Measurements from ENCODE around the gene LYPD8. TPM values are rescaled to one million over a fixed set of nuclear protein-coding genes. Genes with fewer than 3 reads are reported as not detected.

The LYPD8 gene
- total RNA-seq, 1 experiment from 2014 or later = 0.74 TPM

DNA sequence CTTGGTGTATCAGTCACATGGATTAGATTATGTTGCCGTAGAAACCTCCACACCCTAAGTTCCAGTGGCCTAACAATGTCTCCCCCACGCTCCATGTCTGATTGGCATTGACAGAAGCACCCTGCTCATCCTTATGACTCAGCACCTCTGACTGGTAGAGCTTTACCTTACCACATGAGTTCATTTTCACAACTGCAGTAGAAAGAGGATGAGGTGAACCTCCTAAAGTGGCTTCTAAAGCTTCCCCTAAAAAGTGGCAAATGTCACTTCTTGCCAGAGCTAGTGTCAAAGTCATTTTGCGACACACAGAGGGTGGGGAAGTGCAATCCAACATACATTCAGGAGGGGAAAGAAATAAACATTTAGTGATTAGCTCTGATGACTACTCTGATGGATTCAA is 30.6 kb upstream of the LYPD8 start:
- no peak overlapping the region for H2AFZ ChIP-seq
- BruUV-seq (replicated peaks) = no TSS peak
- H3K36me3 ChIP-seq (ENCODE audit: low read depth) = no peaks in the 10 kb centered on the region
- no peaks in the 10 kb centered on the region for H3K79me2 ChIP-seq (ENCODE audit: low read depth)
- no peak for TF ChIP-seq EZH2 (IDR thresholded peaks at IDR 0.05; ENCODE audit: low read depth)
- TF ChIP-seq, protein P1, sequence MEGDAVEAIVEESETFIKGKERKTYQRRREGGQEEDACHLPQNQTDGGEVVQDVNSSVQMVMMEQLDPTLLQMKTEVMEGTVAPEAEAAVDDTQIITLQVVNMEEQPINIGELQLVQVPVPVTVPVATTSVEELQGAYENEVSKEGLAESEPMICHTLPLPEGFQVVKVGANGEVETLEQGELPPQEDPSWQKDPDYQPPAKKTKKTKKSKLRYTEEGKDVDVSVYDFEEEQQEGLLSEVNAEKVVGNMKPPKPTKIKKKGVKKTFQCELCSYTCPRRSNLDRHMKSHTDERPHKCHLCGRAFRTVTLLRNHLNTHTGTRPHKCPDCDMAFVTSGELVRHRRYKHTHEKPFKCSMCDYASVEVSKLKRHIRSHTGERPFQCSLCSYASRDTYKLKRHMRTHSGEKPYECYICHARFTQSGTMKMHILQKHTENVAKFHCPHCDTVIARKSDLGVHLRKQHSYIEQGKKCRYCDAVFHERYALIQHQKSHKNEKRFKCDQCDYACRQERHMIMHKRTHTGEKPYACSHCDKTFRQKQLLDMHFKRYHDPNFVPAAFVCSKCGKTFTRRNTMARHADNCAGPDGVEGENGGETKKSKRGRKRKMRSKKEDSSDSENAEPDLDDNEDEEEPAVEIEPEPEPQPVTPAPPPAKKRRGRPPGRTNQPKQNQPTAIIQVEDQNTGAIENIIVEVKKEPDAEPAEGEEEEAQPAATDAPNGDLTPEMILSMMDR (conservative IDR thresholded peaks at IDR 0.05) = no peak
- no peak overlapping the region for H3K4me3 ChIP-seq
- H3K4me1 ChIP-seq (replicated peaks; ENCODE audit: insufficient read depth) = no peaks in the 10 kb centered on the region
- no peak overlapping the region for H3K4me2 ChIP-seq
- peaks cover 25% of the 10 kb centered on the region; the same call in 1 of the 2 replicates for H3K27me3 ChIP-seq (ENCODE audit: insufficient read depth, low read depth)
- no peaks in the 10 kb centered on the region for H3K9me2 ChIP-seq (ENCODE audit: insufficient read depth)
- intact Hi-C loops (cut with micrococcal nuclease; ENCODE audit: unreplicated experiment) = no loop called here
- no peaks in the 10 kb centered on the region for H3K9me3 ChIP-seq (ENCODE audit: insufficient read depth, low read depth)
- POLR2A ChIA-PET (ENCODE audit: unreplicated experiment) = no interaction called here
- H3F3A ChIP-seq (ENCODE audit: insufficient read depth, low read depth) = no peaks in the 10 kb centered on the region
- DNase-seq = no peak
- H4K20me1 ChIP-seq (ENCODE audit: insufficient read depth) = no peaks in the 10 kb centered on the region
- no peak overlapping the region for H3K27ac ChIP-seq
- CTCF ChIA-PET = no interaction called here

GRCh38 chr1:248783367-248783766 is 27.8 kb upstream of the LYPD8 start:
- no TSS peak for BruUV-seq (replicated peaks)
- no peaks in the 10 kb centered on the region for H3K36me3 ChIP-seq (ENCODE audit: low read depth)
- no peak overlapping the region for H3K4me3 ChIP-seq
- POLR2A ChIA-PET (ENCODE audit: unreplicated experiment) = no interaction called here
- no peak overlapping the region for H3K4me2 ChIP-seq
- no peaks in the 10 kb centered on the region for H4K20me1 ChIP-seq (ENCODE audit: insufficient read depth)
- no peak overlapping the region for H2AFZ ChIP-seq
- no peaks in the 10 kb centered on the region for H3K9me3 ChIP-seq (ENCODE audit: insufficient read depth, low read depth)
- DNase-seq = no peak
- no peaks in the 10 kb centered on the region for H3F3A ChIP-seq (ENCODE audit: insufficient read depth, low read depth)
- H3K27ac ChIP-seq = no peak overlapping the region
- H3K4me1 ChIP-seq (replicated peaks; ENCODE audit: insufficient read depth) = no peaks in the 10 kb centered on the region
- CTCF ChIA-PET = no interaction called here
- H3K79me2 ChIP-seq (ENCODE audit: low read depth) = no peaks in the 10 kb centered on the region
- intact Hi-C loops (cut with micrococcal nuclease; ENCODE audit: unreplicated experiment) = no loop called here
- H3K9me2 ChIP-seq (ENCODE audit: insufficient read depth) = no peaks in the 10 kb centered on the region
- TF ChIP-seq EZH2 (IDR thresholded peaks at IDR 0.05; ENCODE audit: low read depth) = no peak
- TF ChIP-seq, protein P1 (conservative IDR thresholded peaks at IDR 0.05) = no peak
- H3K27me3 ChIP-seq (ENCODE audit: insufficient read depth, low read depth) = peaks cover 7% of the 10 kb centered on the region; the same call in 1 of the 2 replicates

- ChIA-PET CTCF (interaction anchor here (0.5 kb wide), 1 partner anchor 18 kb away, joined by 3 read pairs; no protein-coding TSS in a partner anchor), POLR2A (ENCODE audit: unreplicated experiment) (no interaction called here)
- DNase-seq = no peak
- no peaks in the 10 kb centered on the region for H3K9me3 ChIP-seq (ENCODE audit: insufficient read depth, low read depth)
- no peak overlapping the region for H3K4me2 ChIP-seq
- H3K36me3 ChIP-seq (ENCODE audit: low read depth) = no peaks in the 10 kb centered on the region
- BruUV-seq (replicated peaks) = no TSS peak
- H3F3A ChIP-seq (ENCODE audit: insufficient read depth, low read depth) = no peaks in the 10 kb centered on the region
- intact Hi-C loops (cut with micrococcal nuclease; ENCODE audit: unreplicated experiment) = no loop called here
- H3K79me2 ChIP-seq (ENCODE audit: low read depth) = no peaks in the 10 kb centered on the region
- no peak overlapping the region for H2AFZ ChIP-seq
- H3K4me1 ChIP-seq (replicated peaks; ENCODE audit: insufficient read depth) = no peaks in the 10 kb centered on the region
- no peak overlapping the region for H3K4me3 ChIP-seq
- no peak overlapping the region for H3K27ac ChIP-seq
- no peaks in the 10 kb centered on the region for H3K9me2 ChIP-seq (ENCODE audit: insufficient read depth)
- H3K27me3 ChIP-seq (ENCODE audit: insufficient read depth, low read depth) = peaks cover 5% of the 10 kb centered on the region; the same call in 1 of the 2 replicates
- no peaks in the 10 kb centered on the region for H4K20me1 ChIP-seq (ENCODE audit: insufficient read depth)
- TF ChIP-seq, protein P1 (conservative IDR thresholded peaks at IDR 0.05) = no peak
These were observed 27.0 kb upstream of the LYPD8 start for GRCh38 chr1:248782416-248783141.

All from PC-9 (cell line).